Measurements from ENCODE around the gene NEFH.

DNA sequence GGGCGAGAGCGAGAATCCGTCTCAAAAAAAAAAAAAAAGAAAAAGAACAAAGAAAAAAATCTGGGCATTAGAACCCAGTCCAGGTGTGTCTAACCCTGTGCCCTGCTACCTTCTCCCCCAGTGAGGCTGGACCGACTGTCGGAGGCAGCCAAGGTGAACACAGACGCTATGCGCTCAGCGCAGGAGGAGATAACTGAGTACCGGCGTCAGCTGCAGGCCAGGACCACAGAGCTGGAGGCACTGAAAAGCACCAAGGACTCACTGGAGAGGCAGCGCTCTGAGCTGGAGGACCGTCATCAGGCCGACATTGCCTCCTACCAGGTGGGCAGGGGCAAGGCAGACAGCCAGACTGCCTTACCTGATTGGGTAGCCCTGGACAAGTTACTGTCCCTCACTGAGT, 3.2 kb downstream of the NEFH start:
- TF ChIP-seq, protein P1, sequence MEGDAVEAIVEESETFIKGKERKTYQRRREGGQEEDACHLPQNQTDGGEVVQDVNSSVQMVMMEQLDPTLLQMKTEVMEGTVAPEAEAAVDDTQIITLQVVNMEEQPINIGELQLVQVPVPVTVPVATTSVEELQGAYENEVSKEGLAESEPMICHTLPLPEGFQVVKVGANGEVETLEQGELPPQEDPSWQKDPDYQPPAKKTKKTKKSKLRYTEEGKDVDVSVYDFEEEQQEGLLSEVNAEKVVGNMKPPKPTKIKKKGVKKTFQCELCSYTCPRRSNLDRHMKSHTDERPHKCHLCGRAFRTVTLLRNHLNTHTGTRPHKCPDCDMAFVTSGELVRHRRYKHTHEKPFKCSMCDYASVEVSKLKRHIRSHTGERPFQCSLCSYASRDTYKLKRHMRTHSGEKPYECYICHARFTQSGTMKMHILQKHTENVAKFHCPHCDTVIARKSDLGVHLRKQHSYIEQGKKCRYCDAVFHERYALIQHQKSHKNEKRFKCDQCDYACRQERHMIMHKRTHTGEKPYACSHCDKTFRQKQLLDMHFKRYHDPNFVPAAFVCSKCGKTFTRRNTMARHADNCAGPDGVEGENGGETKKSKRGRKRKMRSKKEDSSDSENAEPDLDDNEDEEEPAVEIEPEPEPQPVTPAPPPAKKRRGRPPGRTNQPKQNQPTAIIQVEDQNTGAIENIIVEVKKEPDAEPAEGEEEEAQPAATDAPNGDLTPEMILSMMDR (conservative IDR thresholded peaks at IDR 0.05) = no peak
- TF ChIP-seq ZFX (IDR thresholded peaks at IDR 0.05) = no peak

Data from C4-2B (cell line).